ENCODE measurements around the gene PRDM15. TPM values are rescaled to one million over a fixed set of nuclear protein-coding genes. Genes with fewer than 3 reads are reported as not detected.
A peak's percentile ranks its signal among the peaks of the same experiment; 100 is the strongest.

The PRDM15 gene
- total RNA-seq, 2 experiments from 2014 or later, result 7.0 to 8.1 TPM

- Mint-ChIP-seq H3K4me3 (no peak overlapping the region), H3K36me3 (ENCODE audit: low read depth) (no peaks in the 10 kb centered on the region), H3K9me3 (no peaks in the 10 kb centered on the region), H3K27me3 (no peaks in the 10 kb centered on the region), H3K27ac (no peak overlapping the region), H3K4me1 (no peaks in the 10 kb centered on the region)
- no peak for DNase-seq
- CTCF ChIA-PET, result interaction anchor here (1.4 kb wide), 1 partner anchor 218 kb away, joined by 3 read pairs; no protein-coding TSS in a partner anchor
- POLR2A ChIA-PET, result interaction anchor here (1.3 to 3.1 kb wide), 2 partner anchors 11 to 35 kb away, joined by 3 to 10 read pairs; partner anchors contain the start of gene PRDM15
These were observed 11.2 kb upstream of the PRDM15 start for GRCh38 chr21:41890355-41890754.

DNA sequence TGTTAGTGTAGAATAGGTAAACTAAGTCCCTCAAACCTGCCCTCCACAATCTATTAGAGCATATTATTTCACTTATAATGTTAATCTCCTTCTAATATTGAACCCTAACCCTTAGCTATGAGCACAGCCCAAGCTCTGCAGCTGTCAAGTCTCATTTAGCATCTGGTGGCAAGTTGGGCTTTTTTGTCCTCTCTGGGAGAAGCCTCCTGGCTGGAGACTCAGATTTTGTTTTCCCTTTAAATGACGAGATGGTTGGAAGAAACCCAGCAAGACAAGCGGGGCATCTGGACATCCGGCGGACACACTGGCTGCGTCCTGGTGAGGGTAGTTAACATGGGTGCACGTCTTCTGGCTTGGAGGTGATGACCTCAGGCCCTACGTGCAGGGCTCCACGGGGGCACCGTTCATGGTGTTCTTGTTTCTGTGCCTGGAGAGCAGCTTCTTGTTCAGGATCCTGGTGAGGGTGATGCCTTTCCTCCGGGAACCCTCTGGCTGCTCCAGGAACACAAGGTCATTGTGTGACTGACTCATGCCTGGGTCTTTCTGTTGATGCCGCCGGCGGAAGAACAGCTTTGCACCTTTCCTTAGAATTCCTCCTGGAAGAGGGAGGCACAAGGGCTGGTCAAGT lies 9.7 kb upstream of the PRDM15 start:
- DNase-seq, result no peak
- Mint-ChIP-seq H3K27me3 (no peaks in the 10 kb centered on the region), H3K9me3 (no peaks in the 10 kb centered on the region), H3K4me3 (no peak overlapping the region), H3K36me3 (ENCODE audit: low read depth) (no peaks in the 10 kb centered on the region), H3K4me1 (no peaks in the 10 kb centered on the region), H3K27ac (no peak overlapping the region)
- ChIA-PET POLR2A (interaction anchor here (3.1 kb wide), 1 partner anchor 9 kb away, joined by 10 read pairs; the partner anchor contains the start of gene PRDM15), CTCF (interaction anchor here (1.4 kb wide), 1 partner anchor 219 kb away, joined by 3 read pairs; no protein-coding TSS in a partner anchor)

- Mint-ChIP-seq H3K4me3 (no peak overlapping the region), H3K36me3 (ENCODE audit: low read depth) (no peaks in the 10 kb centered on the region)
- POLR2A ChIA-PET, result interaction anchor here (3.1 kb wide), 1 partner anchor 8 kb away, joined by 10 read pairs; the partner anchor contains the start of gene PRDM15
These were observed 8.5 kb upstream of the PRDM15 start for GRCh38 chr21:41887667-41888066.

GRCh38 chr21:41886328-41886727 lies 7.2 kb upstream of the PRDM15 start:
- no peaks in the 10 kb centered on the region for H3K27me3 Mint-ChIP-seq
- ChIA-PET POLR2A (interaction anchor here (0.9 kb wide), 1 partner anchor 13 kb away, joined by 3 read pairs; no protein-coding TSS in a partner anchor), CTCF (no interaction called here)
- no peak for DNase-seq
- H3K27ac Mint-ChIP-seq, result no peak overlapping the region
- H3K4me3 Mint-ChIP-seq, result no peak overlapping the region
- H3K4me1 Mint-ChIP-seq, result no peaks in the 10 kb centered on the region
- no peaks in the 10 kb centered on the region for H3K9me3 Mint-ChIP-seq
- no peaks in the 10 kb centered on the region for H3K36me3 Mint-ChIP-seq (ENCODE audit: low read depth)

More at GRCh38 chr21:41887667-41888066, 8.5 kb upstream of the PRDM15 start:
- Mint-ChIP-seq H3K4me1 (no peaks in the 10 kb centered on the region), H3K27me3 (no peaks in the 10 kb centered on the region), H3K9me3 (no peaks in the 10 kb centered on the region), H3K27ac (no peak overlapping the region)
- DNase-seq, result no peak
- CTCF ChIA-PET, result no interaction called here

GRCh38 chr21:41885341-41886024 lies 6.3 kb upstream of the PRDM15 start:
- no peaks in the 10 kb centered on the region for H3K9me3 Mint-ChIP-seq
- ChIA-PET CTCF (interaction anchor here (0.5 kb wide), 1 partner anchor 424 kb away, joined by 3 read pairs; no protein-coding TSS in a partner anchor), POLR2A (interaction anchor here (0.9 kb wide), 1 partner anchor 14 kb away, joined by 3 read pairs; no protein-coding TSS in a partner anchor)
- no peak overlapping the region for H3K4me3 Mint-ChIP-seq
- H3K36me3 Mint-ChIP-seq (ENCODE audit: low read depth), result no peaks in the 10 kb centered on the region
- peaks cover 3% of the 10 kb centered on the region for H3K4me1 Mint-ChIP-seq
- H3K27me3 Mint-ChIP-seq, result no peaks in the 10 kb centered on the region
- no peak overlapping the region for H3K27ac Mint-ChIP-seq
- no peak for DNase-seq

GRCh38 chr21:41884501-41885030 lies 5.4 kb upstream of the PRDM15 start:
- no peaks in the 10 kb centered on the region for H3K36me3 Mint-ChIP-seq (ENCODE audit: low read depth)
- ChIA-PET CTCF (interaction anchor here (0.5 kb wide), 1 partner anchor 425 kb away, joined by 3 read pairs; no protein-coding TSS in a partner anchor), POLR2A (no interaction called here)

GRCh38 chr21:41883582-41883981 lies 4.4 kb upstream of the PRDM15 start:
- Mint-ChIP-seq H3K4me1 (peaks cover 7% of the 10 kb centered on the region), H3K27me3 (no peaks in the 10 kb centered on the region), H3K9me3 (no peaks in the 10 kb centered on the region), H3K27ac (no peak overlapping the region), H3K36me3 (ENCODE audit: low read depth) (no peaks in the 10 kb centered on the region), H3K4me3 (no peak overlapping the region)
- POLR2A ChIA-PET, result interaction anchor here (1.1 to 1.4 kb wide), 2 partner anchors 12 to 43 kb away, joined by 3 to 4 read pairs; no protein-coding TSS in a partner anchor
- CTCF ChIA-PET, result no interaction called here
- no peak for DNase-seq

More at GRCh38 chr21:41884501-41885030, 5.4 kb upstream of the PRDM15 start:
- H3K27me3 Mint-ChIP-seq, result no peaks in the 10 kb centered on the region
- no peak overlapping the region for H3K4me3 Mint-ChIP-seq
- no peak for DNase-seq
- no peak overlapping the region for H3K27ac Mint-ChIP-seq
- peaks cover 7% of the 10 kb centered on the region for H3K4me1 Mint-ChIP-seq
- H3K9me3 Mint-ChIP-seq, result no peaks in the 10 kb centered on the region

DNA sequence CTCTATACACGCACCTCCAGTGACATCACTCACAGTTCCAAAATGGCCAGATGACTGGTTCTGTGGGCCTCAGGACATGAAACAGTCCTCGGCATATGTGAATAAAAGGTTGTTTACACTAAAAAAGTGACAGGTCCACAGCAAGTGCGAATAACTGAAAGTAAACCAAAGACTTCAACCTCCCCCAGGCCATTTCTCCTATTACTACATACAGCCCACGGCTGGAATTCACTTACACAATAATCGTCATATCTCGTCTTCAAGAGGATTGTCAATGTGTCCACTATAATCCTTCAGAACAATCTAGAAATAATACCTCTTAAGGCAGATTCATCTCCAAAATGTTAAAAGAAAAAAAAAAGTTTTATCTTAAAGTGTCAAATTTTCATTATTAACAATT lies 1.9 kb upstream of the PRDM15 start:
- no peak overlapping the region for H3K27ac Mint-ChIP-seq
- no peak for DNase-seq
- no peaks in the 10 kb centered on the region for H3K27me3 Mint-ChIP-seq
- ChIA-PET CTCF (no interaction called here), POLR2A (no interaction called here)
- no peaks in the 10 kb centered on the region for H3K9me3 Mint-ChIP-seq
- H3K4me1 Mint-ChIP-seq, result peaks cover 25% of the 10 kb centered on the region
- no peaks in the 10 kb centered on the region for H3K36me3 Mint-ChIP-seq (ENCODE audit: low read depth)
- no peak overlapping the region for H3K4me3 Mint-ChIP-seq

- no peaks in the 10 kb centered on the region for H3K36me3 Mint-ChIP-seq (ENCODE audit: low read depth)
- CTCF ChIA-PET, result interaction anchor here (1.0 to 2.2 kb wide), 4 partner anchors 9 to 237 kb away, joined by 3 to 7 read pairs (median 4); no protein-coding TSS in a partner anchor
- no peaks in the 10 kb centered on the region for H3K27me3 Mint-ChIP-seq
- peaks cover 25% of the 10 kb centered on the region for H3K4me1 Mint-ChIP-seq
- no peaks in the 10 kb centered on the region for H3K9me3 Mint-ChIP-seq
- H3K4me3 Mint-ChIP-seq, result peak overlapping the region; percentile 86
- no peak overlapping the region for H3K27ac Mint-ChIP-seq
- DNase-seq, result no peak
- POLR2A ChIA-PET, result interaction anchor here (0.6 to 3.1 kb wide), 10 partner anchors 9 to 455 kb away, joined by 3 to 27 read pairs (median 10); partner anchors contain the start of gene ZBTB21
These were observed 1.0 kb upstream of the PRDM15 start for GRCh38 chr21:41880153-41880552.

- Mint-ChIP-seq H3K27me3 (no peaks in the 10 kb centered on the region), H3K4me3 (peak overlapping the region; percentile 65), H3K27ac (no peak overlapping the region), H3K36me3 (ENCODE audit: low read depth) (peaks cover 2% of the 10 kb centered on the region), H3K4me1 (peaks cover 25% of the 10 kb centered on the region), H3K9me3 (no peaks in the 10 kb centered on the region)
- CTCF ChIA-PET, result interaction anchor here (0.6 to 2.2 kb wide), 2 partner anchors 21 to 229 kb away, joined by 3 to 7 read pairs; no protein-coding TSS in a partner anchor
- POLR2A ChIA-PET, result interaction anchor here (1.2 to 3.1 kb wide), 6 partner anchors 10 to 239 kb away, joined by 3 to 27 read pairs (median 11); partner anchors contain the start of gene ZBTB21
- DNase-seq, result peak; percentile 82
These were observed 334 bp downstream of the PRDM15 start for GRCh38 chr21:41878831-41879189.

DNA sequence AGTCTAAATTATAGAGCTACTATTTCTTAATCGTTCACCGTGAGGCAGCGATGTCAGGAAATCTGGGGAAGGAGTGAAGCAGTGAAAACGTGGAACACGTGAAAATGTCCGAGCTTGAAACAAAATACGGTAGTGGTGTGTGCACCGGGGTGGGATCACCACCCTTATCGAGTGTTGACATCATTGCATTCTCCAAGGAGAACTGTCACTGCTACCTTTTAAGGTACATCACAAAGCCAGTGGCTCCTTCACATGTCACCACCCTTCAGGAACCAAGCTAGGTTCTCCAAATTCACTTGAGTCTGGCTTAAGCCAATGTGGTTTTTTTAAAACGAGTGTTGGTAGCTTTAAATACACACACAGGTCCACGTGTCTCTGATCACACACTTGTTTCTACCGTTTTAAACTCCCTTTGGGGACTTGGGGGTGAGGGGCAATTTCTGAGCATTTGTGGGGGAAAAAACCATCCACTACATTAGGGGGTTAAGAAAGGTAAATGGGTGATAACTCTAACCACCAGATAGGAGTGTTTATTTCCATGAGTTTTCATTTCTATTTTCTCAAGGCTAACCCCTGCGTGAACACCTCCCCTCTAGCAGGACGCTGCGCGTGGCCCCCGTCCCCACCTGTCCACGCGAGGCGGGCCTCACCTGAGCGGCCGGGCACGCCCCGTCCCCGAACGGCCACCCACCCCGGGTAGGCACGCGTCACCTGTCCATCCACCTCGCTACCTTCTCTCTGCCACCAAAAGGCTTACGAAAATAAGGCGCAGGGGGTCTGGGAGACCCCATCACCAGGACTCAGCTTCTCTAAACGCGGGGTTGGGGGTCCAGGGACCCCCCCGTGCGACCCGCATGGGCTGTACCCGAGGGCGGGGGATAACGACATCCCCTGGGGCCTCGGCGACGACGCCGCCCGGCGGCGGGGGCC lies 978 bp downstream of the PRDM15 start:
- Mint-ChIP-seq H3K4me3 (peak overlapping the region; percentile 81), H3K9me3 (no peaks in the 10 kb centered on the region), H3K4me1 (peaks cover 25% of the 10 kb centered on the region), H3K27me3 (no peaks in the 10 kb centered on the region), H3K27ac (peak overlapping the region; percentile 69), H3K36me3 (ENCODE audit: low read depth) (peaks cover 2% of the 10 kb centered on the region)
- ChIA-PET CTCF (interaction anchor here (0.6 to 2.2 kb wide), 8 partner anchors 18 to 595 kb away, joined by 3 to 11 read pairs (median 4); no protein-coding TSS in a partner anchor), POLR2A (interaction anchor here (0.7 to 3.1 kb wide), 9 partner anchors 12 to 310 kb away, joined by 3 to 16 read pairs (median 4); partner anchors contain the start of gene ZBTB21)
- DNase-seq, result peak; percentile 34

Measured in activated CD4-positive, alpha-beta memory T cell treated with anti-CD3 and anti-CD28 coated beads, Interleukin-2, amount 10 ng/mL, durations not matched to agents 7 days and 5 days (primary cell).